Common myeloid progenitor, CD34-positive (primary cell): ENCODE measurements around the gene FOXE1.

Experiments
- CTCF ChIA-PET: fragments of 350-600 bp; sonication (Branson Sonifier 250); formaldehyde crosslinking; loops from one replicate; lab custom pipeline; 2021; ENCODE audit warnings: antibody characterized with exemption; lab: Charles Lee
- POLR2A ChIA-PET: fragments of 350-600 bp; sonication (Branson Sonifier 250); formaldehyde crosslinking; loops from one replicate; lab custom pipeline; 2021; ENCODE audit warnings: antibody characterized with exemption; lab: Charles Lee
- DNase-seq, 3 donors: peaks; one replicate each; pipeline versions ENCODE4 v3.0.0 to v3.0.0-alpha.2; 2013
- H3K27ac ChIP-seq, 2 experiments: 1 replicate in 1 of 2; 2 replicates in 1 of 2; pipeline ENCODE4 v1.7.0; 2013; ENCODE audit warnings: inconsistent platforms in 2 of 2, low read length in 2 of 2, mild to moderate bottlenecking in 2 of 2, low read depth in 1 of 2, moderate library complexity in 1 of 2; ENCODE audit not compliant: severe bottlenecking in 2 of 2, insufficient read depth in 1 of 2, poor library complexity in 1 of 2
- H3K27me3 ChIP-seq, 5 experiments: replicated peaks in 2 of 5; 1 replicate in 3 of 5; 2 replicates in 2 of 5; pipeline versions ENCODE4 v1.6.1 to v1.7.0; 2013; ENCODE audit warnings: low read length in 4 of 5, mild to moderate bottlenecking in 2 of 5, moderate library complexity in 2 of 5, inconsistent platforms in 1 of 5; ENCODE audit not compliant: insufficient read depth in 5 of 5, control insufficient read depth in 4 of 5
- H3K36me3 ChIP-seq, 4 experiments: 1 replicate in 2 of 4; 2 replicates in 2 of 4; pipeline versions ENCODE4 v1.6.1 to v1.7.0; 2013; ENCODE audit warnings: low read length in 3 of 4, control low read depth in 1 of 4, mild to moderate bottlenecking in 1 of 4; ENCODE audit not compliant: control insufficient read depth in 4 of 4, insufficient read depth in 4 of 4
- H3K4me1 ChIP-seq, 4 experiments: 1 replicate in 3 of 4; 2 replicates in 1 of 4; pipeline versions ENCODE4 v1.6.1 to v1.7.1; 2013; ENCODE audit warnings: low read length in 3 of 4, mild to moderate bottlenecking in 3 of 4, control low read depth in 1 of 4, inconsistent platforms in 1 of 4, moderate library complexity in 1 of 4; ENCODE audit not compliant: control insufficient read depth in 4 of 4, insufficient read depth in 4 of 4; ENCODE audit errors: control extremely low read depth in 1 of 4
- H3K4me3 ChIP-seq, 7 experiments: 1 replicate in 4 of 7; 2 replicates in 3 of 7; pipeline versions ENCODE4 v1.5.1 to v1.7.0; 2013; ENCODE audit warnings: mild to moderate bottlenecking in 7 of 7, low read length in 6 of 7, moderate library complexity in 6 of 7, inconsistent platforms in 2 of 7, low read depth in 2 of 7, control low read depth in 1 of 7; ENCODE audit not compliant: insufficient read depth in 4 of 7, control insufficient read depth in 1 of 7; ENCODE audit errors: extremely low read depth in 1 of 7
- H3K9me3 ChIP-seq, 5 experiments: 1 replicate in 4 of 5; 2 replicates in 1 of 5; pipeline versions ENCODE4 v1.6.1 to v1.7.1; 2013; ENCODE audit warnings: low read length in 4 of 5, mild to moderate bottlenecking in 2 of 5, inconsistent platforms in 1 of 5, low read depth in 1 of 5, moderate library complexity in 1 of 5; ENCODE audit not compliant: control insufficient read depth in 4 of 5, insufficient read depth in 2 of 5; ENCODE audit errors: control extremely low read depth in 1 of 5
- WGBS: methylation state at CpG from one replicate; pipeline ENCODE4 v1.1.5; 2013; ENCODE audit not compliant: insufficient coverage; 5-methylcytosine and 5-hydroxymethylcytosine counted together

The FOXE1 gene

GRCh38 chr9:97851446-97851883, 1.6 kb upstream of the FOXE1 start:
- CTCF ChIA-PET, result no interaction called here

DNA sequence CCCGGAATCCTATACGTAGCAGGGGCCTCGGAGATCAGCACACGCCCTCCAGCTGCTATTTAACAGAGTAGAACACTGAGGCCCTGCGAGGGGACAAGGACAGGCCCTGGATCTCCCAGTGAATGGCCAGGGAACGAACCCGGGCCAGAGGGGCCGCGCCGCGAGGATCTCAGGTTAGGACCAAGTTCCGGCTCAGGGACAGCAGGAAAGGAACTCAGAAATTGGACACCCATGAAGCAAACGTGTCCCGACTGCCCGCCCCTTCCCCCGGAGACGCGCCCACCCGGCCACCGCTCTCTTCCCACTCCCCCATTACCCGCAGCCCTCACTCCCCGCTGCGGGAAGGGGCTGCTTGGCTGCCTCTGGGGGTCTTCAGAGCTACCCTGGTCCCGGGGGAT, 1.0 kb upstream of the FOXE1 start:
- POLR2A ChIA-PET, result interaction anchor here (1.2 kb wide), 1 partner anchor 8 kb away, joined by 5 read pairs; no protein-coding TSS in a partner anchor
- WGBS, result 5% methylated on average over 12 of the region's 24 CpGs
- H3K27me3 ChIP-seq, result peaks cover 22 to 100% (median 66%) of the 10 kb centered on the region in 5 experiments

More at GRCh38 chr9:97851446-97851883, 1.6 kb upstream of the FOXE1 start:
- H3K36me3 ChIP-seq, result no peaks in the 10 kb centered on the region
- POLR2A ChIA-PET, result interaction anchor here (1.2 kb wide), 1 partner anchor 8 kb away, joined by 5 read pairs; no protein-coding TSS in a partner anchor
- H3K9me3 ChIP-seq, result peaks cover 0 to 5% (median 2%) of the 10 kb centered on the region in 5 experiments
- H3K4me1 ChIP-seq, result peaks cover 0 to 36% (median 25%) of the 10 kb centered on the region in 4 experiments
- no peak overlapping the region for H3K4me3 ChIP-seq
- WGBS, result 6% methylated on average over 19 of the region's 23 CpGs
- no peak overlapping the region for H3K27ac ChIP-seq
- DNase-seq, result no peak
- H3K27me3 ChIP-seq, result peaks cover 27 to 100% (median 66%) of the 10 kb centered on the region in 5 experiments

GRCh38 chr9:97852399-97853055, 499 bp upstream of the FOXE1 start:
- no peaks in the 10 kb centered on the region for H3K36me3 ChIP-seq
- 6% methylated on average over 27 of the region's 34 CpGs for WGBS
- no peak overlapping the region for H3K27ac ChIP-seq
- H3K4me3 ChIP-seq, result peak overlapping the region in 1 of 7 experiments; percentile 24
- ChIA-PET POLR2A (no interaction called here), CTCF (interaction anchor here (1.3 kb wide), 1 partner anchor 17 kb away, joined by 4 read pairs; no protein-coding TSS in a partner anchor)
- peaks cover 0 to 40% (median 27%) of the 10 kb centered on the region in 4 experiments for H3K4me1 ChIP-seq
- DNase-seq, result no peak
- H3K9me3 ChIP-seq, result peaks cover 0 to 5% (median 2%) of the 10 kb centered on the region in 5 experiments
- H3K27me3 ChIP-seq, result peaks cover 17 to 100% (median 66%) of the 10 kb centered on the region in 5 experiments

More for the DNA sequence above, 1.0 kb upstream of the FOXE1 start:
- Histone ChIP-seq H3K4me3 (no peak overlapping the region), H3K27ac (no peak overlapping the region), H3K36me3 (no peaks in the 10 kb centered on the region), H3K9me3 (peaks cover 0 to 5% (median 2%) of the 10 kb centered on the region in 5 experiments), H3K4me1 (peaks cover 0 to 36% (median 25%) of the 10 kb centered on the region in 4 experiments)
- DNase-seq, result no peak
- CTCF ChIA-PET, result no interaction called here

GRCh38 chr9:97853844-97854695, 1.0 kb downstream of the FOXE1 start:
- DNase-seq, result peak; percentile 81 to 92 (median 92)
- Histone ChIP-seq H3K27ac (no peak overlapping the region), H3K36me3 (no peaks in the 10 kb centered on the region), H3K4me1 (peaks cover 0 to 38% (median 27%) of the 10 kb centered on the region in 4 experiments), H3K9me3 (peaks cover 0 to 5% (median 2%) of the 10 kb centered on the region in 5 experiments), H3K27me3 (peaks cover 18 to 100% (median 72%) of the 10 kb centered on the region in 5 experiments), H3K4me3 (peak overlapping the region; percentile 27 to 68 (median 41))
- 2% methylated on average over 68 of the region's 125 CpGs for WGBS
- ChIA-PET POLR2A (no interaction called here), CTCF (interaction anchor here (1.3 kb wide), 1 partner anchor 15 kb away, joined by 4 read pairs; no protein-coding TSS in a partner anchor)

DNA sequence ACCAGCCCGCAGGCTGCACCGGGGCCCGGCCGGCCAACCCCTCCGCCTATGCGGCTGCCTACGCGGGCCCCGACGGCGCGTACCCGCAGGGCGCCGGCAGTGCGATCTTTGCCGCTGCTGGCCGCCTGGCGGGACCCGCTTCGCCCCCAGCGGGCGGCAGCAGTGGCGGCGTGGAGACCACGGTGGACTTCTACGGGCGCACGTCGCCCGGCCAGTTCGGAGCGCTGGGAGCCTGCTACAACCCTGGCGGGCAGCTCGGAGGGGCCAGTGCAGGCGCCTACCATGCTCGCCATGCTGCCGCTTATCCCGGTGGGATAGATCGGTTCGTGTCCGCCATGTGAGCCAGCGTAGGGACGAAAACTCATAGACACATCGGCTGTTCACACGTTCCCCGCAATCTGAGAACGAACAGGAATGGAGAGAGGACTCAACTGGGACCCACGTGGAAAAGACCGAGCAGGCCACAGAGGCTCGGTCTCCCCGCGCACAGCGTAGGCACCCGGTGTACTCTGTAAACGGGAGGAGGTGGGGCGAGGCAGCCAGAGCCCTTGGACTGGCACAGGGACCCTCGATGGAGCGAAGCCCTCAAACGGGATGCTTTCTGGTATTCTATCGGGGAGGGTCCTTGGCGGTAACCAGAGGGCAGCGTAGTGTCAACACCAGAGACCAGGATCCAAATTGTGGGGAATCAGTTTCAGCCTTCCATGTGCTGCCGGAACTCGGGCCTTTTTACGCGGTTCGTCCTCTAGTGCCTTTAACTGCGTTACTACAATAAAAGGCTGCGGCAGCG, 1.9 kb downstream of the FOXE1 start:
- H3K27me3 ChIP-seq, result peaks cover 26 to 100% (median 72%) of the 10 kb centered on the region in 5 experiments
- H3K9me3 ChIP-seq, result peaks cover 0 to 5% (median 2%) of the 10 kb centered on the region in 5 experiments
- POLR2A ChIA-PET, result no interaction called here
- no peaks in the 10 kb centered on the region for H3K36me3 ChIP-seq
- H3K27ac ChIP-seq, result no peak overlapping the region
- CTCF ChIA-PET, result no interaction called here
- peaks cover 0 to 34% (median 26%) of the 10 kb centered on the region in 4 experiments for H3K4me1 ChIP-seq
- peak overlapping the region in 1 of 7 experiments; percentile 11 for H3K4me3 ChIP-seq
- DNase-seq, result no peak
- WGBS, result 8% methylated on average over 64 of the region's 71 CpGs

DNA sequence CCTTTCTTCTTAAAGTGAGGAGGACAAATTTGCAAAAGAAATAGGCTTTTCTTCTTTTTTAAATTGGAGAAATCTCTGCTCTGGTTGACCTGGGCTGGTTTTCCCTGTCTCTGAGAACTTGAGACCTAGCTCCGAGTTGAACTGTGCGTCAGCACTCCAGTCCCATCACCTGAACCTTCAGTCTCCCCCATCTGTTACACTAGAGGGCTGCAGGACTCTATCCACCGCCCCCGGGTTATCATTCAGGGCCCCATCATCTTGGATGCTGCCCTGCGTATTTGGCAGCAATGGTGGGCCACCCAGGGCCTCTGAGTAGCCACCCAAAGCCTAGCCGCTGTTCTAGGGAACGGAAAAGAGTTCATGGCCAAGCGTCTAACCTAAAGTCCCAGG, 2.5 kb downstream of the FOXE1 start:
- WGBS, result 19% methylated on average over 6 of the region's 8 CpGs
- Histone ChIP-seq H3K4me3 (no peak overlapping the region), H3K4me1 (peaks cover 0 to 34% (median 26%) of the 10 kb centered on the region in 4 experiments), H3K9me3 (peaks cover 0 to 5% (median 2%) of the 10 kb centered on the region in 5 experiments), H3K36me3 (no peaks in the 10 kb centered on the region), H3K27ac (no peak overlapping the region), H3K27me3 (peaks cover 24 to 100% (median 68%) of the 10 kb centered on the region in 5 experiments)
- POLR2A ChIA-PET, result no interaction called here
- DNase-seq, result no peak
- CTCF ChIA-PET, result no interaction called here
